MM.1S (cell line): Measurements from ENCODE around the gene PPP4R3A.
A peak's percentile ranks its signal among the peaks of the same experiment; 100 is the strongest.

Source experiments
- DNase-seq: peaks from one replicate; pipeline ENCODE4 v3.0.0-alpha.2; 2015
- H2AFZ ChIP-seq: fragments of 300-600 bp; sonication (generic); 2 replicates; pipeline ENCODE4 v1.6.0; 2016; ENCODE audit warnings: antibody characterized with exemption, low read length
- H3F3A ChIP-seq: fragments of 300-600 bp; sonication (generic); 2 replicates; pipeline ENCODE4 v1.6.1; 2016; ENCODE audit warnings: mild to moderate bottlenecking, antibody characterized with exemption, low read length, moderate library complexity, mixed read lengths; ENCODE audit not compliant: insufficient read depth
- H3K27ac ChIP-seq: fragments of 300-600 bp; sonication (generic); 2 replicates; pipeline ENCODE4 v1.5.1; 2016; ENCODE audit warnings: mild to moderate bottlenecking, low read length
- H3K27me3 ChIP-seq: fragments of 300-600 bp; sonication (generic); replicated peaks from 2 replicates; pipeline ENCODE4 v1.6.0; 2016; ENCODE audit warnings: low read length; ENCODE audit not compliant: insufficient read depth
- H3K36me3 ChIP-seq: fragments of 300-600 bp; sonication (generic); replicated peaks from 2 replicates; pipeline ENCODE4 v1.6.1; 2016; ENCODE audit warnings: mild to moderate bottlenecking, low read length, mixed read lengths; ENCODE audit not compliant: insufficient read depth
- H3K4me1 ChIP-seq: fragments of 300-600 bp; sonication (generic); 2 replicates; pipeline ENCODE4 v1.6.1; 2016; ENCODE audit warnings: low read length, mixed read lengths
- H3K4me2 ChIP-seq: fragments of 300-600 bp; sonication (generic); 2 replicates; pipeline ENCODE4 v1.6.0; 2016; ENCODE audit warnings: low read depth, low read length
- H3K4me3 ChIP-seq: fragments of 300-600 bp; sonication (generic); 2 replicates; pipeline ENCODE4 v1.5.1; 2016; ENCODE audit warnings: low read length, mixed read lengths
- H3K79me2 ChIP-seq: fragments of 300-600 bp; sonication (generic); 2 replicates; pipeline ENCODE4 v1.6.1; 2016; ENCODE audit warnings: mixed run types, low read length, mixed read lengths
- H3K9ac ChIP-seq: fragments of 300-600 bp; sonication (generic); 2 replicates; pipeline ENCODE4 v1.6.1; 2016; ENCODE audit warnings: low read length, mixed read lengths
- H3K9me2 ChIP-seq: fragments of 300-600 bp; sonication (generic); replicated peaks from 2 replicates; pipeline ENCODE4 v1.6.1; 2016; ENCODE audit warnings: mild to moderate bottlenecking, low read length, mixed read lengths; ENCODE audit not compliant: insufficient read depth
- H3K9me3 ChIP-seq: fragments of 300-600 bp; sonication (generic); replicated peaks from 2 replicates; pipeline ENCODE4 v1.6.1; 2016; ENCODE audit warnings: mild to moderate bottlenecking, low read length, mixed read lengths; ENCODE audit not compliant: insufficient read depth
- H4K20me1 ChIP-seq: fragments of 300-600 bp; sonication (generic); 2 replicates; pipeline ENCODE4 v1.6.1; 2016; ENCODE audit warnings: mild to moderate bottlenecking, low read length, moderate library complexity, mixed read lengths; ENCODE audit not compliant: insufficient read depth
- EZH2 ChIP-seq: fragments of 300-600 bp; sonication (generic); optimal IDR thresholded peaks from 2 replicates; pipeline ENCODE3; 2017; ENCODE audit warnings: low read depth, mild to moderate bottlenecking, antibody characterized with exemption, low read length, mixed read lengths
- EZH2phosphoT487 ChIP-seq: fragments of 300-600 bp; sonication (generic); IDR thresholded peaks from 2 replicates; pipeline ENCODE4 v1.6.1; 2018; ENCODE audit warnings: antibody characterized with exemption, low read length
- TF ChIP-seq, protein P1 (sequence below): fragments of 300-600 bp; sonication (generic); IDR thresholded peaks from 2 replicates; pipeline ENCODE4 v1.5.1; 2016; ENCODE audit warnings: antibody characterized with exemption, low read length, mixed read lengths

PPP4R3A gene

DNA sequence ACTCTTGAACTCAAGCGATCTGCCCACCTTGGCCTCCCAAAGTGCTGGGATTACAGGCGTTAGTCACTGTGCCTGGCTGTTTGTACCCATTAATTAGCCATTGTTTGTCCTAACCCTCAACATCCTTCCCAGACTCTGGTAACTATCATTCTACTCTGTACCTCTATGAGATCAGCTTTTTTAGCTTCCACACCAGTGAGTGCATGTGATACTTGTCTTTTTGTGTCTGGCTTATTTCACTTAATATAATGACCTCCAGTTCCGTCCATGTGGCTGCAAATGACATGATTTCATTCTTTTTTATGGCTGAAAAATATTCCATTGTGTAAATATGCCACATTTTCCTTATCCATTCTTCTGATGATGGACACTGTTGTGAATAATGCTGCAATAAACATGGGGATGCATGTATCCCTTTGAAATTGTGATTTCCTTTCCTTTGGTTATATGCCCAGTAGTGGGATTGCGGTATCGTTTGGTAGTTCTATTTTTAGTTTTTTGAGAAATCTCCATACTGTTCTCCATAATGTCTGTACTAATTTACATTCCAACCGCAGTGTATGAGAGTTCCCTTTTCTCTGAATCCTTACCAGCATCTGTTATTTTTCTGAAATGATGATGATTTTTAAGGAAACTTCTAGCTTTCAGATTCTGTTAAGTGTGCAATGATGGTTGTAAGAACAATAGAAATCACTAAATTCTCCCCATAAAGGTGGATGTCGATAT, 6.7 kb upstream of the PPP4R3A start:
- no peak for DNase-seq
- H3K4me2 ChIP-seq: no peak overlapping the region
- no peaks in the 10 kb centered on the region for H4K20me1 ChIP-seq
- H2AFZ ChIP-seq: no peak overlapping the region
- H3K27ac ChIP-seq: no peak overlapping the region
- H3K36me3 ChIP-seq: no peaks in the 10 kb centered on the region
- H3F3A ChIP-seq: no peaks in the 10 kb centered on the region
- no peak overlapping the region for H3K9ac ChIP-seq
- TF ChIP-seq EZH2 (no peak), EZH2phosphoT487 (no peak)
- TF ChIP-seq, protein P1, sequence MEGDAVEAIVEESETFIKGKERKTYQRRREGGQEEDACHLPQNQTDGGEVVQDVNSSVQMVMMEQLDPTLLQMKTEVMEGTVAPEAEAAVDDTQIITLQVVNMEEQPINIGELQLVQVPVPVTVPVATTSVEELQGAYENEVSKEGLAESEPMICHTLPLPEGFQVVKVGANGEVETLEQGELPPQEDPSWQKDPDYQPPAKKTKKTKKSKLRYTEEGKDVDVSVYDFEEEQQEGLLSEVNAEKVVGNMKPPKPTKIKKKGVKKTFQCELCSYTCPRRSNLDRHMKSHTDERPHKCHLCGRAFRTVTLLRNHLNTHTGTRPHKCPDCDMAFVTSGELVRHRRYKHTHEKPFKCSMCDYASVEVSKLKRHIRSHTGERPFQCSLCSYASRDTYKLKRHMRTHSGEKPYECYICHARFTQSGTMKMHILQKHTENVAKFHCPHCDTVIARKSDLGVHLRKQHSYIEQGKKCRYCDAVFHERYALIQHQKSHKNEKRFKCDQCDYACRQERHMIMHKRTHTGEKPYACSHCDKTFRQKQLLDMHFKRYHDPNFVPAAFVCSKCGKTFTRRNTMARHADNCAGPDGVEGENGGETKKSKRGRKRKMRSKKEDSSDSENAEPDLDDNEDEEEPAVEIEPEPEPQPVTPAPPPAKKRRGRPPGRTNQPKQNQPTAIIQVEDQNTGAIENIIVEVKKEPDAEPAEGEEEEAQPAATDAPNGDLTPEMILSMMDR: no peak
- no peaks in the 10 kb centered on the region for H3K9me2 ChIP-seq
- H3K79me2 ChIP-seq: no peaks in the 10 kb centered on the region
- H3K9me3 ChIP-seq: no peaks in the 10 kb centered on the region
- H3K27me3 ChIP-seq: no peaks in the 10 kb centered on the region
- H3K4me3 ChIP-seq: no peak overlapping the region
- H3K4me1 ChIP-seq: no peaks in the 10 kb centered on the region

DNA sequence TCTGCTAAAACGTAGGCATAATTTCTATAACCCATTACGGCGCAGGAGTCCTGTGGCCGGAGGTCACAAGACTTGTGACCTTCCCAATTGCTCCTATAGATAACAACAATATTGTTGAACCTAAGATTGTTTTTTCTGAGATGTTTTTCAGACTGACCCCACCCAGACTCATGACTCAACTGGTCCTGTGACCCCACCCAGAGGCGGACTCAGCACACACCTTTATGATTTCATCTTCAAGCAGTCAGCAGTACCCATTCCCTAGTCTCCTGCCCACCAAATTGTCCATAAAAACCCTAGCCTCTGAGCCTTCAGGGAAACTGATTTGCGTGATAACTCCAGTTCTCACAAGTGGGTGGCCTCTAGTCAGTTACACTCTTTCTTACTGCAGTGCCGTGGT, 5.9 kb upstream of the PPP4R3A start:
- Histone ChIP-seq H3K4me3 (no peak overlapping the region), H3K27me3 (no peaks in the 10 kb centered on the region), H3K9me3 (no peaks in the 10 kb centered on the region), H4K20me1 (no peaks in the 10 kb centered on the region), H3K9me2 (no peaks in the 10 kb centered on the region), H3K4me1 (no peaks in the 10 kb centered on the region), H3K4me2 (no peak overlapping the region), H3K79me2 (no peaks in the 10 kb centered on the region), H3K36me3 (no peaks in the 10 kb centered on the region), H3K9ac (no peak overlapping the region), H2AFZ (no peak overlapping the region), H3K27ac (no peak overlapping the region), H3F3A (no peaks in the 10 kb centered on the region)
- TF ChIP-seq EZH2phosphoT487 (no peak), EZH2 (no peak)
- TF ChIP-seq, protein P1: no peak
- DNase-seq: no peak

DNA sequence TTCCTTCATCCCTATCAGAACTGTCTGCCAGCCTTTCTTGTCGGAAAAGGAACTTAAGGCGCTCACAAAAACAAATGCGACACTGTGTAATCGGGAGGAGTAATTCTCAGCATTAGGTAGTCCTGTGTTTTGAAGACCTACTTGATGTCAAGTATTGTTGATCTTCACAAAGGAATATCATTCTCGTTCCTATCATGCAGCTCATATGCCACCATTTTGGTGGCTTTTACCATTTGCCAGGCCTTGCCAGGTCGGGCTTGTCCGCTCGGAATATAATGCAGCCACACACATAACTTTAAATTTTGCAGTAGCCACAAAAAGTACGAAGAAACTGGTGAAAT, 903 bp upstream of the PPP4R3A start:
- H3K27me3 ChIP-seq: no peaks in the 10 kb centered on the region
- no peak for TF ChIP-seq EZH2phosphoT487
- TF ChIP-seq EZH2: no peak
- peak overlapping the region; percentile 75 for H3K4me2 ChIP-seq
- no peaks in the 10 kb centered on the region for H3K9me2 ChIP-seq
- no peaks in the 10 kb centered on the region for H3K36me3 ChIP-seq
- peaks cover 34% of the 10 kb centered on the region for H3K79me2 ChIP-seq
- no peaks in the 10 kb centered on the region for H3K4me1 ChIP-seq
- peak overlapping the region; percentile 95 for H3K9ac ChIP-seq
- H3K9me3 ChIP-seq: no peaks in the 10 kb centered on the region
- no peaks in the 10 kb centered on the region for H3F3A ChIP-seq
- H2AFZ ChIP-seq: peak overlapping the region; percentile 77
- H3K27ac ChIP-seq: peak overlapping the region; percentile 97
- no peak for DNase-seq
- peaks cover 3% of the 10 kb centered on the region for H4K20me1 ChIP-seq
- peak overlapping the region; percentile 80 for H3K4me3 ChIP-seq

DNA sequence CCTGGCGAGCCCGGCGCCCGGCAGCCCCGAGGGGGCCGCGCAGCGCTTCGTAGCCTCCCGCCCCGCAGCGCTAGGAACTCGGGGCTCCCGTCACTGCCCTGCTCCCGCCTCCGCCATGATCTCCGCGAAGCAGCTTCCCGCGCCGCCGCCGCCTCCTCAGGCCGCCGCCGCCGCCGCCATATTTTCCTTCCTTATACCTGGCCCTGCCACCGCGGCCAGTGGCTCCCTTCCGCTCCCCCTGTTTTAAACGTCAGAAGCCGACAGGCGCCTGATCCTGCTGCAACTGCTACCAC, 286 bp downstream of the PPP4R3A start:
- peak overlapping the region; percentile 97 for H3K27ac ChIP-seq
- TF ChIP-seq, protein P1: no peak
- TF ChIP-seq EZH2 (no peak), EZH2phosphoT487 (no peak)
- no peaks in the 10 kb centered on the region for H3K4me1 ChIP-seq
- H4K20me1 ChIP-seq: peaks cover 3% of the 10 kb centered on the region
- peak; percentile 10 for DNase-seq
- H3K9ac ChIP-seq: peak overlapping the region; percentile 95
- no peaks in the 10 kb centered on the region for H3K9me3 ChIP-seq
- no peaks in the 10 kb centered on the region for H3F3A ChIP-seq
- peak overlapping the region; percentile 80 for H3K4me3 ChIP-seq
- H2AFZ ChIP-seq: 0 out of 2 replicates have a peak overlapping the region, but pooled peaks have one; percentile 23
- no peak overlapping the region for H3K4me2 ChIP-seq
- no peaks in the 10 kb centered on the region for H3K36me3 ChIP-seq
- H3K9me2 ChIP-seq: no peaks in the 10 kb centered on the region
- H3K27me3 ChIP-seq: no peaks in the 10 kb centered on the region
- peaks cover 46% of the 10 kb centered on the region for H3K79me2 ChIP-seq
